Adipocyte (in vitro differentiated cells): ENCODE data around the gene ZNF506.
"Not testable (repeated sequence)": the region's sequence is repeated elsewhere in the genome, so short reads cannot be mapped to it uniquely, and the experiment has no call there.

ENCODE experiments used
- DNase-seq: peaks from one replicate; pipeline ENCODE4 v3.0.0-alpha.2; 2015; ENCODE audit warnings: low read depth
- H3K27me3 ChIP-seq: replicated peaks from 2 replicates; pipeline ENCODE4 v1.7.0; 2013; ENCODE audit warnings: mild to moderate bottlenecking, low read length, moderate library complexity; ENCODE audit not compliant: control insufficient read depth, insufficient read depth
- H3K36me3 ChIP-seq: 2 replicates; pipeline ENCODE4 v1.7.0; 2013; ENCODE audit warnings: low read length, mild to moderate bottlenecking, moderate library complexity; ENCODE audit not compliant: control insufficient read depth, insufficient read depth, severe bottlenecking
- H3K4me1 ChIP-seq: 2 replicates; pipeline ENCODE4 v1.7.0; 2013; ENCODE audit warnings: mild to moderate bottlenecking, low read length, moderate library complexity; ENCODE audit not compliant: control insufficient read depth, insufficient read depth
- H3K4me3 ChIP-seq: 2 replicates; pipeline ENCODE4 v1.7.0; 2013; ENCODE audit warnings: mild to moderate bottlenecking, low read length, moderate library complexity
- H3K9ac ChIP-seq: 2 replicates; pipeline ENCODE4 v1.7.0; 2013; ENCODE audit warnings: mild to moderate bottlenecking, low read length, moderate library complexity
- H3K9me3 ChIP-seq: 2 replicates; pipeline ENCODE4 v1.7.0; 2013; ENCODE audit warnings: mild to moderate bottlenecking, low read length, moderate library complexity; ENCODE audit not compliant: control insufficient read depth

ZNF506 gene

GRCh38 chr19:19823916-19824315 is 2.4 kb upstream of the ZNF506 start:
- Histone ChIP-seq H3K4me1 (no peaks in the 10 kb centered on the region), H3K36me3 (peaks cover 3% of the 10 kb centered on the region), H3K27me3 (no peaks in the 10 kb centered on the region), H3K4me3 (no peak overlapping the region), H3K9ac (no peak overlapping the region), H3K9me3 (peaks cover 64% of the 10 kb centered on the region)
- DNase-seq, result no peak

DNA sequence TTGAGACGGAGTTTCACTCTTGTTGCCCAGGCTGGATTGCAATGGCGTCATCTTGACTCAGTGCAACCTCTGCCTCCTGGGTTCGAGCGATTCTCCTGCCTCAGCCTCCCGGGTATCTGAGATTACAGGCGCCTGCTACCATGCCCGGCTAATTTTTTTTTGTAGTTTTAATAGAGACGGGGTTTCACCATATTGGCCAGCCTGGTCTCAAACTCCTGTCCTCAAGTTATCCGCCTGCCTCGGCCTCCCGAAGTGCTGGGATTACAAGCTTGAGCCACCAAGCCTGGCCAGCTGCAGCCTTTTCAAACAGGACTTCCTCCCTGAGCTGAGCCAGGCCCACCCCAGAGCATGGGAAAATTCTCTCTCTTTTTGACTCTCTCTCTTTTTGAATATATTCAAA is 426 bp upstream of the ZNF506 start:
- DNase-seq, result peak; percentile 5
- Histone ChIP-seq H3K9me3 (peaks cover 64% of the 10 kb centered on the region), H3K4me3 (peak overlapping the region; percentile 91)
- H3K27me3 ChIP-seq, H3K36me3 ChIP-seq, H3K4me1 ChIP-seq, H3K9ac ChIP-seq: not testable (repeated sequence)

- Histone ChIP-seq H3K9ac (peak overlapping the region; percentile 90), H3K27me3 (no peaks in the 10 kb centered on the region), H3K4me1 (no peaks in the 10 kb centered on the region), H3K4me3 (peak overlapping the region; percentile 91), H3K36me3 (peaks cover 10% of the 10 kb centered on the region), H3K9me3 (peaks cover 55% of the 10 kb centered on the region)
- no peak for DNase-seq
These were observed 703 bp downstream of the ZNF506 start for GRCh38 chr19:19820774-19821320.

GRCh38 chr19:19817357-19817756 is 4.2 kb downstream of the ZNF506 start:
- Histone ChIP-seq H3K9ac (no peak overlapping the region), H3K4me3 (peak overlapping the region; percentile 23), H3K4me1 (no peaks in the 10 kb centered on the region), H3K36me3 (peaks cover 17% of the 10 kb centered on the region), H3K27me3 (no peaks in the 10 kb centered on the region), H3K9me3 (peaks cover 48% of the 10 kb centered on the region)
- no peak for DNase-seq

- no peak for DNase-seq
- peaks cover 19% of the 10 kb centered on the region for H3K36me3 ChIP-seq
- H3K4me1 ChIP-seq, result no peaks in the 10 kb centered on the region
- peaks cover 55% of the 10 kb centered on the region for H3K9me3 ChIP-seq
- no peak overlapping the region for H3K9ac ChIP-seq
- H3K4me3 ChIP-seq, result no peak overlapping the region
- H3K27me3 ChIP-seq, result no peaks in the 10 kb centered on the region
These were observed 4.9 kb downstream of the ZNF506 start for GRCh38 chr19:19816679-19817078.

- H3K9me3 ChIP-seq, result peaks cover 50% of the 10 kb centered on the region
- not testable (repeated sequence) for H3K9ac ChIP-seq, H3K4me1 ChIP-seq, H3K27me3 ChIP-seq, DNase-seq, H3K4me3 ChIP-seq
- peaks cover 22% of the 10 kb centered on the region for H3K36me3 ChIP-seq
These were observed 9.6 kb downstream of the ZNF506 start for GRCh38 chr19:19811999-19812398.

DNA sequence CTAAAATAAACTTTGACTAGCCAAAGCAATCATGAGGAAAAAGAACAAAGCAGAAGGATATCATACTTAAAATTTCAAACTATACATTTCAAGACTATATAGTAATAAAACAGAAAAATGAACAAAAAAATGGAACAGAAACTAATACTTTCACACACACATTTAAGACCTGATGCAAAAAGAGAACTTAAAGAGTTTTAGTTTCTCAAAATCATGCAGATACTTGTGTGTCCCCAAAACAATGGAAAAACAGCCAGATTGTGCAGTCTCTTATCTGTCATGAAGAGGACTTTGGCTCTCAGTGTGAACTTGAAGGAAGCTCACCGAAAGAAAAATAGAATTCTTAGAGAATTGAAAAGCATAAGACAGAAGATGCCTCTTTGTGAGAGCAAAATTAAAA is 16.1 kb downstream of the ZNF506 start:
- Histone ChIP-seq H3K4me1 (no peaks in the 10 kb centered on the region), H3K4me3 (peak overlapping the region; percentile 23), H3K9ac (no peak overlapping the region), H3K36me3 (peaks cover 57% of the 10 kb centered on the region), H3K27me3 (no peaks in the 10 kb centered on the region), H3K9me3 (peaks cover 65% of the 10 kb centered on the region)
- DNase-seq, result no peak

- no peak overlapping the region for H3K4me3 ChIP-seq
- no peak for DNase-seq
- peaks cover 47% of the 10 kb centered on the region for H3K9me3 ChIP-seq
- H3K9ac ChIP-seq, result no peak overlapping the region
- no peaks in the 10 kb centered on the region for H3K4me1 ChIP-seq
- no peaks in the 10 kb centered on the region for H3K27me3 ChIP-seq
- H3K36me3 ChIP-seq, result peaks cover 63% of the 10 kb centered on the region
These were observed 33.5 kb downstream of the ZNF506 start for GRCh38 chr19:19788015-19788414.

DNA sequence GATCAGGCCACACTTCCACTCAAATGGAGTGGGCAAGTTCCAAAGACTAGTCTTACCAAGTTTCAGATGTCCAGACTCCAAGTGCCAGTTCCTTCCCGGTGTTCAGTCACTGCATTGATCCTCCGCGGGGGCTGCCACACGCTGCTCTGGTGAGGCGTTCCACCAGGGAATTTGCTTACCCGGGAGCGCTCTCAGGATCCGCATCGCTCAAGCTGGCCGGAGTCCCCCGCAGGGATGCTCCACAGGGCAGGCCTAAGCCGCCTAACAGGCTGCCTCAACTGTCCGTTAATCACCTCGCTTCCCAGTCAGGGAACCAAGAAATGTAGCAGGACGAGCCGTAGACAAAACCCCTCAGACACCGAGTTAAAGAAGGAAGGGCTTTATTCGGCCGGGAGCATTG is 36.1 kb downstream of the ZNF506 start:
- peaks cover 24% of the 10 kb centered on the region for H3K9me3 ChIP-seq
- not testable (repeated sequence) for DNase-seq, H3K4me1 ChIP-seq, H3K9ac ChIP-seq, H3K27me3 ChIP-seq, H3K4me3 ChIP-seq
- H3K36me3 ChIP-seq, result peaks cover 38% of the 10 kb centered on the region

- Histone ChIP-seq H3K9ac (no peak overlapping the region), H3K36me3 (peaks cover 13% of the 10 kb centered on the region), H3K4me1 (no peaks in the 10 kb centered on the region), H3K27me3 (no peaks in the 10 kb centered on the region), H3K4me3 (no peak overlapping the region), H3K9me3 (peaks cover 4% of the 10 kb centered on the region)
- no peak for DNase-seq
These were observed 38.8 kb downstream of the ZNF506 start for GRCh38 chr19:19782783-19783182.

DNA sequence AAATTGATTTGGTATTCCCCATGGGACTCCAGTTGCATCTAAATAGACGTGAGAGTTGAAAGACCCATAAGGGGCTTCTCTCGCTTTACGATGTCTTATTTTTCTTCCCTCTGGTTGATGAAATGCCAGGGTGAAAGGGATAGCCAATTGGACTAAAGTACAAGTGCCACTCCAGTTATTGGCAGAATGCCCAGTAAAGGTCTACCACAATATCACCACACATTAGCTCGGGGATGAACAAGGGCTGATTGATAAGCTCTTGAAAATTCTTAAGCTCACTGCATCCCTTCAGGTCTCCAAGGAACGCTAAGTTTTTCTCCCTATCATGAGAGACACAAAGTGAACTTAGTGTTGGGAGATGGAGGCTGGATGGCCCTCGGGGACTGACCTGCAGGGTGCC is 39.8 kb downstream of the ZNF506 start:
- not testable (repeated sequence) for H3K9ac ChIP-seq, H3K4me1 ChIP-seq, H3K9me3 ChIP-seq, H3K36me3 ChIP-seq, DNase-seq, H3K4me3 ChIP-seq, H3K27me3 ChIP-seq

GRCh38 chr19:19778666-19779065 is 42.9 kb downstream of the ZNF506 start:
- Histone ChIP-seq H3K4me3 (no peak overlapping the region), H3K4me1 (peaks cover 12% of the 10 kb centered on the region), H3K36me3 (no peaks in the 10 kb centered on the region), H3K9ac (no peak overlapping the region), H3K27me3 (no peaks in the 10 kb centered on the region), H3K9me3 (no peaks in the 10 kb centered on the region)
- no peak for DNase-seq
